GM18907 (cell line): ENCODE measurements around the gene SYNC.
A peak's percentile ranks its signal among the peaks of the same experiment; 100 is the strongest.
"Not testable (repeated sequence)": the region's sequence is repeated elsewhere in the genome, so short reads cannot be mapped to it uniquely, and the experiment has no call there.

ENCODE experiments used
- ATAC-seq: cut with Tn5 transposase; IDR thresholded peaks from one replicate; pipeline ENCODE4 v1.9.1; 2021; ENCODE audit warnings: mild to moderate bottlenecking, moderate library complexity; ENCODE audit not compliant: unreplicated experiment

SYNC gene

DNA sequence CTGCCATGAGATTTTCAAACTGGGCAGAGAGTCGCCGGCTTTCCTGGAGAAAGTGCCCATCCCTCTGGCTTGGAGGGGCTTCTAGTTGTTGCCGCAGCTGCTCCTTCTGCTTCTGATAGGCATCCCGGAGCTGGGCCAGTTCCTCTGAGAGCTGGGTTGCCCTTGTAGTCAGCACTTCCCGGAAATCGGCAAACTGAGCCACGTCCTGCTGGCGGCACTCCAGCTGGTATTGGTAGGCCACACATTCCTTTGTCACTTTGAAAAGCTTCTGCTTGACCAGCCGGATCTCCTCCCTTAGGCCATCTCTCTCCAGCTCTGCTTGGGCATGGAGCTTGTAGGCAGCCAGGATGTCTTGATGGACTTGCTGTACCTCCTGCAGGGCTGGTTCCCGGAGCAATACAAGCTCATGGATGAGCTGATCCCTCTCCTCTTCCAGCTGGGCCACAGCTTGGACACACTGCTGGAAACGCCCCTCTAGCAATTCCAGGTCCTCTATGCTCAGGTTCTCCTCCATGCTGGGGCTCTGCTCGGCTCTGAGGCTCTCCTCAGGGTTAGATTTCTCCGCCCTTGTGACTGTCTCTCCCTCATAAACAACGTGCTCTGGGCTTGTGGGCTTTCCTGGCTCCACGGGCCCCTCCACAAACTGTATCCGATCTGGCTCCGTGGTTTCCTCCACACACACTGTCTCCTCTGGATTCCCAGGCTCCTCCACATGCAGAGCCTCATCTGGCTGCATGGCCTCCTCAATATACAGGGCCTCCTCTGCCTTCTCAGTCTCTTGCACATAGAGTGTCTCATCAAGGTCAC is 7.3 kb downstream of the SYNC start:
- ATAC-seq, result no peak

DNA sequence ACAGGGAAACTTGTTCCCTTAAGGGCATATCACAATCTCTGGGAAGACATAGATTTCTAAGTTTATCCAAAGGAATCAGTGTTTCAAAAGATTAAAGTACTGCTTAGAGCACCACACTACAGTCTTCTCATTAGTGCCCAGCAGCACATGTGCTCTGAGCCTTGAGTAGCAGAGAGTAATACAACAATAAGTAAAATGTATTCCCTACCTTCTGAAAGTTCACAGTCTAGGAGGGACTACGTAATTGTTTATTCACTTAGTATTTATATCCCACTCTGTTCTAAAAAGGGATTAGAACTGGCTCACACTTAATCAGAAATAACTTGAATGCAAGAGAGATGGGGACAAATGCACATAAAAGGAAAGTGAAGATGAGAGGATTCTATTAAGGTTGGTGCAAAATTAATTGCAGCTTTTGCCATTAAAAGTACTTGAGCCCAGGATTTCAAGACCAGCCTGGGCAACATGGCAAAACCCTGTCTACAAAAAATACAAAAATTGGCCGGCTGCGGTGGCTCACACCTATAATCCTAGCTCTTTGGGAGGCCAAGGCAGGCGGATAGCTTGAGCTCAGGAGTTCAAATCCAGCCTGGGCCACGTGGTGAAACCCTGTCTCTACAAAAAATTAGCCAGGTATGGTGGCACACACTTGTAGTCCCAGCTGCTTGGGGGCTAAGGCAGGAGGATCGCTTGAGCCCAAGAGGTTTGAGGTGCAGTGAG is 9.0 kb downstream of the SYNC start:
- ATAC-seq, result no peak

DNA sequence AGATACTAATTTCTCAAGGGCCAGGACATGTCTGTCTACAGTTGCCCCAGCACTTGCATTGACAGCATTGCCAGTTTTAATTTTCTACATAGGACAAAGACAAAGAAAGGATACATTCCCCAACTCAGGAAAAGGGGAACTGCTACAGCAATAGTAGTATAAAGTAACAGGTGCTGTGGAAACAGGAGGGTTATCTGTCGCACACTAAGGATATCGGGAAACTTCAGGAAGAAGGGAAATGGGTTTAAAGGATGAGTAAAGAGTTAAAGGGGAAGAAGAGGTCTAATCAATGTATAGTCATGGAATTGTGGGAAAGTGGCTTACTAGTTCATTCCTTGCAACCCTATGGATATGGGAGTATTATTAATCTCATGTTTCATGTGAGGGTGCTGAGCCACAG is 16.2 kb downstream of the SYNC start:
- no peak for ATAC-seq

DNA sequence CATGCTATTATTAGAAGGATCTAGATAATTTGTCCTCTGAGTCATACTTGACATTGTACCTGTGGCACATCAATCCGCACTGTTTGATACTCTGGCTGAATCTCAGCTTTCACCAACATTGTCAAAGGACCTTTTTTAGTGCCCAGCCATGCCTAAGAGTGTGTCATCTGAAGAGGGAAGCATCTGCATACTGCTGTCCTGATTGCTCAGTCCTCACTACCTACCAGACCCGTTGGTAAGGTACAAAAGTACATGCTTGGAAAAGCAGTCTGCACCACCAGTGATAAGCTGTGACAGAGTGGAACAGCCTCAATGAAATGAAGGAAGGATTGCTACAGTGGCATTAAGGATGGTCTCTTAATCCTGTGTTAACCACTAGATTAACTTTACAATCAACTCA is 17.1 kb downstream of the SYNC start:
- ATAC-seq, result no peak

DNA sequence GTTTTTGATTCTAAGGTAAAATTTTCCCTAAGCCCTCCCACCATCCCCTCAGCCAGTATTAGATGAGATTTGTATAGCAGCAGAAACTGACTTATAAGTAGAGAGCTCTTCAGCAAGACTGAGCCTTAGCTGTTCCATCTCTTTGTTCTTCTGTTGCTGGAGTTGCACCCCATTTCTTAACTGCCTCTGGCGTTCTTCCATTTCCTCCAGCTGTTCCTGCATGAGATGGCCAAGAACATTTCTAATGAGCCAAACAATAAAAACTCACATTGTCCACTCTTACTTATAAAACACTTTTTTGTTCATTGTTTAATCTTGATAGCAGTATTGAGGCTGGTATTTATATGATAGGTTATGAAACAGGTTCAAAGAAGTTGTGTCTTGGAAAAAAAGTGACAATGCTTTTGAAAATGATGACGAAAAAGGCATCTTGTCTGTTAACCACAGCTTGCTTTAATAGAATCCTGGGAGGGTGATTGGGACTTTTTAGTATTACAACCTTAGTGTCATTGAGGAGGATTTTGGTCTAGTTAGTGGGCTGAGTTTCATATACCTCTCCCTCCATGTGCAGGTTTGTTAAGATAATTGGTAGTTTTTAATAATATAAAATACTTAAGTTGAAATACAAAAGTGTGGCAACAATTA is 18.3 kb downstream of the SYNC start:
- ATAC-seq, result no peak

DNA sequence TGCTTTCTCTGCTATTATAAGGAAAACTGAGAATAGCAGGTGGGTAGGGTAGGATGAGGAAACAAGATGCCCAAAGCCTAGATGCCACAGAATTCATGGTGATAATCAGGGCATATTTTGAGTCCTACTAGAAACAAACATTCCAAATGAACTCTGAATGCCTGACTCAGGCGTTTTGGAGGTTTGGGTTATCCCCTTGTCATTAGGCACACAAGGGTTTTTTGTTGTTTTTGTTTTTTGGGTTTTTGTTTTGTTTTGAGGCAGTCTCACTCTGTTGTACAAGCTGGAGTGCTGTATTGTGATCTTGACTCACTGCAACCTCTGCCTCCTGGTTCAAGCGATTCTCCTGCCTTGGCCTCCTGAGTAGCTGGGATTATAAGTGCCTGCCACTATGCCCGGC is 19.2 kb downstream of the SYNC start:
- ATAC-seq, result no peak

DNA sequence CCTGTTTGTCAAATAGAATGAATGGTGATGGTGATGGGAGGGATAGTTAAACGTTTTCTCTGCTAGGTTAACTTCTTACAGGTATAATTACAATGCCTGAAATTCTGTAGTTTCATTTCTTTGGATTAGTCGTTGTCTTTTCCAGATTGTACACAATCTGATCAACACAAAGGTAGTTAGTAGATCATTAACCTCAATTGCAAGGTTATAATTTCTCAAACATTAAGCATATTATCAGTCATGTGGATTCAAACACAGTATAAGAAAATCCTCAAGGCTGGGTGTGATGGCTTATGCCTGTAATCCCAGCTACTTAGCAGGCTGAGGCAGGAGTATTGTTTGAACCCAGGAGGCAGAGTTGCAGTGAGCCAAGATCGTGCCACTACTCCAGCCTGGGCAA is 20.6 kb downstream of the SYNC start:
- no peak for ATAC-seq

DNA sequence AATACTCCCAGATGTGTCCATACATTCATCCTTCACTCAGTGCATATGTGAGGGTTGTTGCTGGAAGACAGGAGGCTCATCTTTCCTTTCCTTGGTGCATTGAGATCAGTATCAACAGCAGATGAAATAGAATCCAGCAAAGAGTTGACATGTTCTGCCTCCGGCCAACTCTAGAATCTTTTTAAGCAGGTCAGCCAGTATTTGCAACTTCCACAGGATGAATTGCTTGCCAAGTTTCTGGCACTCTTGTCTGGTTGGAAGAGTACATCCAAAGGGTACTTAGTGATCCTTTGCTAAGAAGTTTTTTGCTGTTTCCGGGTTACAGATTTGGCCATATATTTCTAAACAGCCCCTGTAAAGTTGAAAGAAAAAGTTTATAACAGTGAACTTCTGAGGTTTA is 21.1 kb downstream of the SYNC start:
- no peak for ATAC-seq

DNA sequence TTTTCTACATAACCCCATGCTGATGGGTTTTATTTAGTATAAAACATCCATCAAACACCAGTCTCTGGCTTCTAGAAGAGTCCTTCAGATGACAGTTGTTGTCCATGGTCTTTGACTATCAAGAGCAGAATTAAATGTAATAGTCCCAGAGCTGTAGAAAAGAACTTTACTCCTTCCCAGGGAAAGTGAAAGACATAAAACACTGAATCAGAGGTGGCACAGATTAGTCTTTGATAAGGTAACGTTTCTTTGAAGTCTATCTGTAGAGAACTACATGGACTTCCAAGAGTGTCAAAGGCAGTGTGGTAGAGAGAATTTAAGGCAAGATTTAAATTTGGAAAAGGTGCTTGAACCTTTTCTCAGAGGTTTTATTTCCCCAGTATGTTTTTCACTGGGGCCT is 21.9 kb downstream of the SYNC start:
- ATAC-seq, result no peak

DNA sequence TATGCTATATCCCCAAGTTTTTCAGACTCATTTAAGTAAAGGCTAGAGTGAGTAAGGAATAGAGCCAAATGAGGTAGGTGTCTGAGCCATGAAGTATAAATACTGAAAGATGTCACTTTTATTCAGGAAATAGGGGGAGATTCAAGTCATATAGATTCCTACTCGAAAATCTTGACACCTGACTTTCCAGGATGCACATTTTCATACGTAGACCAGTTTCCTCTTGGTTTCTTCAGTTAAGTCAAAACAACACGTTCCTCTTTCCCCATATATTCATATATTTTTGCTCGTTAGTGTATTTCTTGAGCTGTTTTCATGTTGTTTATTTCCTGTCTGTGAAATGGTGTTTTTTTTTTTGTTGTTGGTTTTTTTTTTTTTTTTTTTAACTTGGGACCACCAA is 22.6 kb downstream of the SYNC start:
- not testable (repeated sequence) for ATAC-seq

DNA sequence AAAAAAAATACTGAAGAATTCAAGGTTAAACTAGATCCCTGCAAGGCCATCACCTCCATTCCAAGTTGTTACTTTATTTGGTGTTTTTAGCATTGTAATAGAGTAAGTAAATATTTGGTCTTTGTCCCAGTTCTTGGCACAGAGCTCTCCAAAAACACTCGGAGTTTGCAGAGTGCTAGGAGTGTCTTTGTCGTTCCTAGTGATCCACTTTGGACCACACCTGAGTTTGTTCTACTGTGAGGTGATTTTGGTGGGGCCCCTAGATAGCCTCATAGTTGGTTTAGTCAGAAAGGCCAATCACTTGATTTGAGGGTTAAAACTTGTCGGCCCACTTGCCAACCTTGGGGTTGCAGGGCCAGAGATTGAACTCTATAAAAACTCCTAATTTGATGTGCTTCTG is 25.6 kb downstream of the SYNC start:
- ATAC-seq, result no peak

DNA sequence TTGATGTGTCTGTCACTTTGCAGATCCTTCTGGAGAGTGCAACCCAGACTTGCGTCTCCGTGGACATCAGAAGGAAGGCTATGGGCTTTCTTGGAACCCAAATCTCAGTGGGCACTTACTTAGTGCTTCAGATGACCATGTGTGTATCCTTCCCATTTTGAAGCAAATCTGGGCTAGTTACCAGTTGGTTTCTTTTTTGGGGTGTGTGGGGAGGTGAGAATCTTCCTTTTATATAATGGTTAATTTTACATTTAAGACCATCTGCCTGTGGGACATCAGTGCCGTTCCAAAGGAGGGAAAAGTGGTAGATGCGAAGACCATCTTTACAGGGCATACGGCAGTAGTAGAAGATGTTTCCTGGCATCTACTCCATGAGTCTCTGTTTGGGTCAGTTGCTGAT is 33.9 kb downstream of the SYNC start:
- ATAC-seq, result not testable (repeated sequence)

DNA sequence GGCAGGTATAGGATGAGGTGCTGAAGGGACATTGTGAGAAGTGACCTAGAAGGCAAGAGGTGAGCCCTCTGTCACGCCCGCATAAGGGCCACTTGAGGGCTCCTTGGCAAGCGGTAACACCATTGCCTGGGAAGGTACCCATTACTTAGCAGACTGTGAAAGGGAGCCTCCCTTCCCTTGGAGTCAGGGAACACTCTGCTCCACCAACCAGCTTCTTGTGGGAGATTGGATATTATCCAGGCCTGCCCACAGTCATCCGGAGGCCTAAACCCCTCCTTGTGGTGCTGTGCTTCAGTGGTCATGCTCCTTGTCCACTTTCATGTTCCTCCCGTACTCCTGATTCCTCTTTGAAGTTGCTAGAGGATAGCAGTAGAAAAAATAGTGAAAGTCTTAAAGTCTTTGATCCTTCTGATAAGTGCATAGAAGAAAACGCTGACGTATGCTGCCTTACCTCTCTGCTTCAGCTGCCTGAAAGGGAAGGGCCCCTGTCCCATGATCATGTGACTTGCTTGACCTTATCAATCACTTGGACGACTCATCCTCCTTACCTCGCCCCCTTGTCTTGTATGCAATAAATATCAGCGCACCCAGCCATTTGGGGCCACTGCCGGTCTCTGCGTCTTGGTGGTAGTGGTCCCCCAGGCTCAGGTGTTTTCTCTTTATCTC is 35.5 kb downstream of the SYNC start:
- no peak for ATAC-seq

DNA sequence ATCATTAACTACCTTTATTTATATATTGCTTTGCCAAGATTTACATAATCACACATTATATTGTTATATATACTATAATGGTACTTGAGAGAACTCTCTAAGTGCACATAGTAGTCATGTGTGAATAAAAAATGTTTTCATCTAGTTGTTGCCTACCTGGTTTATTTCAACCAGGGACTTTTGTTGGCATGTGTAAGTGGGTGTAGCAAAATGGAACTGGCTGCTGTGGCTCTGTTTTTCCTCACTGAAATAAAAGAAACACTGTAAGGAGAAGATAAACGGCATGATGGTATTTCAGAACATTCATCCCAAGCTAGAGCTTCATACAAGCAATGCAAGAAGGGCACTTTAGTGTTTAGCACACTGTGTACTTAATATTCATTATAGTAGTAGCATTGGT is 36.7 kb downstream of the SYNC start:
- no peak for ATAC-seq

DNA sequence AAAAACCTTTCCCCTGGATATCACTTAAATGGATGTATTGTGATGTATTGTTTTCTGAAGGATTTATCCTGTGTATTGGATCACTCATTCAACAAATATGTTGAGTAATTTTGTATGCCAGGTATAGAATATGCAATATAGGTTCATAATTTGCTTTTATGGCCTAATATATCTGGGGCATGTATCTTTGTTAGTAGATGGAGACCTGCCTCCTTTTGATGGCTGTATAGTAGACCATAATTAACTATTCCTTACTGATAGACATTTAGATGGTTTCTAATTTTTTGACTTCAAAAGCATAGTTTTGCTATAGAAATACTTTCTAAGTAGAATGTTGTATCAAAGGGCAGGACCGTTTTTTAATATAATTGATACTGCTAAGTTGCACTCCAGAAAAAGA is 43.0 kb downstream of the SYNC start:
- ATAC-seq, result no peak

DNA sequence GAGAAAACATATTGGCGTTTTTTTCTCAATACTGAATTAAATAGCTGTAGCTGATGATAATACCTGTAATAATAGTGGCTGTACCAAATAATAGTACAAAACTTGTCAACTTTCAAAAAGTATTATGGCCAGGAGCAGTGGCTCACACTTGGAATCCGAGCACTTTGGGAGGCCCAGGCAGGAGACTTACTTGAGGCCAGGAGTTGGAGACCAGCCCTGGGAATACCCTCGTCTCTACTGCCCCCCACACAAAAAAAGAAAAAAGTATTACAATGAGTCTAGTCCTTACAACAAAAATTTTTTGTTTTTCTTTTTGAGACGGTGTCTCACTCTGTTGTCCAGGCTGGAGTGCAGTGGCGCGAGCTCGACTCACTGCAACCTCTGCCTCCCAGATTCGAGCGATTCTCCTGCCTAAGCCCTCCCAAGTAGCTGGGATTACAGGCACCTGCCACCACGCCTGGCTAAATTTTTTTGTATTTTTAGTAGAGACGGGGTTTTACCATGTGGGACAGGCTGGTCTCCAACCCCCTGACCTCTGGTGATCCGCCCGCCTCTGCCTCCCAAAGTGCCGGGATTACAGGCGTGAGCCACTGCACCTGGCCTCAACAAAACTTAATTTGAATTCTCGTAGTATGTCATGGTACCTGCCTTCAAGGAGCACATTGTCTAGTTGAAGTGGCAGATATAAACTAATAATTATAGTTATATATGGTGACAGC is 50.2 kb downstream of the SYNC start:
- ATAC-seq, result no peak

DNA sequence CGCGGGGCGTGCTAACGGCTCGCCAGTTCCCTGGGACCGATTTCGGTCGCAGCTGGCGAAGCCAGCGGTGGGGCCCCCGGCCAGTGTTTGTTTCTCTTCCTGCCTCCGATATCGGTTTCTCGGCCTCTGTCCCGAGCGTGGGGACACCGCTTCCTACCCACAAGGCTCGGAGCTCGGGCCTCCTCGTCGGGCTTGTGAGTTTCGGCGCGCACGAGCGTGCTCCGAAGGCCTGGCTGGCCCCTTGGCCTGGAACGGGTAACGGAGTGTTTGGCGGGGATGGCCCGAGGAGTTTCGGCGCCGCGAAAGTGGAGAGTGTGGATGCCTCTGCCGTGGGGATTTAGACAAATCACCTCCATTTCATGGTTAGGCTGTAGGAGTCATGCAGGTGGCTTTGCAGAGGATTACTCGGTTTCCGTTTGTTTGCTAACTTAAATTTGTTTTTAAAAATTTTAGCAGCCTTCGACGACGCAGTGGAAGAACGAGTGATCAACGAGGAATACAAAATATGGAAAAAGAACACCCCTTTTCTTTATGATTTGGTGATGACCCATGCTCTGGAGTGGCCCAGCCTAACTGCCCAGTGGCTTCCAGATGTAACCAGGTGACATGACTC is 51.0 kb downstream of the SYNC start:
- ATAC-seq, result no peak

DNA sequence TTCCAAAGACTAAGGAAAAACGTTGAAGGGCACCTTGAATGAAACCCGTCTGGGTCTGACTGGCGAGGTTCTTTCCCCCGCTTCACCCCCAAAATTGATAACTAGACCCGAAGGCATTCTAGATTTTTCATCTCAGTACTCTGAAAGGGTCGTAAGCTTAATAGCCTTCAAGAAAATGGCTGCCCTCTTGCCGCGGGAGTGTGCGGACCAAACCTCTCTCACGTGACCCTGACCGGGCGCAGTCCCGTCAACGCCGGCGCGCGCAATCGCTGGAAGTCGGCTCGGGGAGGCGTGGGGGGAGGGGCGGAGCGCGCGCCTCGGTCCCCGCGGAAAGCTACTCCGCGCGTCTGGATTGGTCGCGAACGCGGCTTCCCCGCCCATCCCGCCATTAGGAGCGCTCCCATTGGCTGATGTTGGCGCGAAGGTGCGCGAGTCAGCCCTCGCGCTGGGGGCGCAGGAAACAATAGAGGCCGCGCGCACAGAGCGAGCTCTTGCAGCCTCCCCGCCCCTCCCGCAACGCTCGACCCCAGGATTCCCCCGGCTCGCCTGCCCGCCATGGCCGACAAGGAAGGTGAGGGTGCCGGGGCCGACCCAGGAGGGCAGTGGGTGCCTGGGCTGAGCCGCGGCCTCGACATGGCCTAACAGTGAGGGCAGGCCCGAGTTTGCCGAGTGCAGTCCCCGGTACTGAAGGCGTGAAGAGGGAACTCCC is 51.7 kb downstream of the SYNC start, which contains the start of gene RBBP4:
Gene RBBP4 (plus strand): TSS at position 457 of the 709 bp plus-strand sequence. CDS start 99 bp downstream, at position 556.
- ATAC-seq, result peak; percentile 86

DNA sequence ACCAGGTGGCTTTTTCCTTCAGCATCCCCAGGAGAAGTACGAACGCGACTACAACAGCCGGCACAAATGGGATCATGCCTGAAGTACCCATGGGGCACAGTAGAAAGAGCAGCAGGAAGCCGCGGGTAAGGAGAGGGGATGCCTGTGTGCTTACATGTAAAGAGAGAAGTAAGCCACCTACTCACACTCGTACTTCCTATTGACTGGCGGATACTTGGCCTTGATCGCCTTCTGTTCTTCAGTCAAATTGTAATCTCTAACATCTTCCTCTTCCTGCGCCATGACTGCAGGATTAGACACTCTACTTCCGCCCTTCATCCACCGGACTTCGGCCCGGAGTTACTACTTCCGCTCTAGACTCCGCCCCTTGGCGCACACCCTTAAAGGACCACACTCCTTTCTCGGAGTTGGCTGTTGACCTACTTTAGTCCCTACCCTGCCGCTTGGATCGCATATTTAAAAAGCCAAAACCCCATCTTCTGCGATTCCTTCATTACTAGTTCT is 52.3 kb downstream of the SYNC start, which contains the start of gene ZBTB8OS:
Gene ZBTB8OS (minus strand): TSS at position 303 of the 504 bp plus-strand sequence. CDS start 21 bp downstream, at position 282.
- ATAC-seq, result peak; percentile 68
